Breast epithelium (tissue), 4 donors: ENCODE data around the gene FAM89B. TPM values are rescaled to one million over a fixed set of nuclear protein-coding genes. Genes with fewer than 3 reads are reported as not detected.

Experiments
- DNase-seq, 2 donors: peaks; one replicate each; pipeline ENCODE4 v3.0.0-alpha.2; 2019; ENCODE audit warnings: low spot score in 2 of 2
- H3K27ac ChIP-seq, 2 donors: fragments of 200-600 bp; sonication (generic) in 1 of 2; one replicate each; pipeline ENCODE4 v1.5.1; 2016 to 2019; ENCODE audit warnings: mild to moderate bottlenecking in 1 of 2
- H3K27me3 ChIP-seq, 2 donors: fragments of 200-600 bp; sonication (generic) in 1 of 2; one replicate each; pipeline versions ENCODE4 v1.5.1 to v1.6.0; 2017 to 2019; ENCODE audit warnings: control low read depth in 1 of 2, mild to moderate bottlenecking in 1 of 2
- H3K36me3 ChIP-seq: fragments of 200-600 bp; one replicate; pipeline ENCODE4 v1.5.1; 2019
- H3K4me1 ChIP-seq, 2 donors: fragments of 200-600 bp; sonication (generic); one replicate each; pipeline ENCODE4 v1.5.1; 2016 to 2019; ENCODE audit warnings: control low read depth in 1 of 2
- H3K4me3 ChIP-seq, 3 donors: fragments of 200-600 bp; sonication (generic); 1 replicate in 2 of 3; 2 replicates in 1 of 3; pipeline ENCODE4 v1.5.1; 2016 to 2019; ENCODE audit warnings: mild to moderate bottlenecking in 3 of 3, moderate library complexity in 2 of 3
- H3K9me3 ChIP-seq, 2 donors: fragments of 200-600 bp; sonication (generic) in 1 of 2; one replicate each; pipeline ENCODE4 v1.5.1; 2016 to 2019; ENCODE audit warnings: control low read depth in 1 of 2
- POLR2A ChIP-seq: fragments of 450-650 bp; IDR thresholded peaks from one replicate; pipeline ENCODE4 v1.6.1; 2016; ENCODE audit warnings: antibody characterized with exemption, mild to moderate bottlenecking, moderate library complexity
- POLR2AphosphoS5 ChIP-seq, 3 donors: sonication (generic); formaldehyde crosslinking; IDR thresholded peaks; one replicate each; pipeline ENCODE4 v1.6.1; 2017; ENCODE audit warnings: antibody characterized with exemption in 3 of 3
- intact Hi-C: fragments of 100-400 bp; cut with DNase I; formaldehyde crosslinking; loops from one replicate; pipeline ENCODE4 v1.15.1; 2023; ENCODE audit warnings: low total_unique reads
- total RNA-seq, 3 donors: library from RNA; depleted of rRNA; stranded (reverse); fragments of >200 nt; gene quantifications; one replicate each; pipeline ENCODE4 v1.1.0, GENCODE V29; 2016
- TF ChIP-seq, protein P1 (sequence below), 3 donors: fragments of 450-650 bp; IDR thresholded peaks; one replicate each; pipeline ENCODE4 v1.5.1; 2016 to 2017; ENCODE audit warnings: antibody characterized with exemption in 3 of 3, mild to moderate bottlenecking in 3 of 3, moderate library complexity in 3 of 3

FAM89B gene
- total RNA-seq, 3 donors from 2014 or later, result 37.4 to 51.4 (median 40.8) TPM

DNA sequence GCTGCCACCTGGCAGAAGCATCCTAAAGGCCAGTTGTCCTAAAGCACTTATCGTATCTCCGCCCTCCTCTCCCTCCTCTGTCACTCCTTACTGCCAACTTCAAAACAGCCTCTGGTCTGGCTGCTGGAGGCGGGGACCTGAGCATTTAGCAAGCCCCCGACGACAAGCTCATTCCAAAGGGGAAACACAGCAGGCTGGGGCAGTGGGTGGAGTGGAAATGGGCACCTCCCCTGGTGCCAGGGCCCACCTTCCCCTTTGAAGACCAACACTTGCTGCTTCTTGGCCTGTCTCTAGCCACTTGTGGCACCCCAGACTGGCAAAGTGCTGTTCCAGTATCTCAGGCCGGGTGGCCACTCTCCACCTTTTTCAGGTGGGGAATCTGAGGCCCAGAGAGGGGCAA lies 38.1 kb downstream of the FAM89B start:
- intact Hi-C loops, result loop anchor here (5.0 kb wide), 1 partner anchor 33 kb away; the partner anchor contains the start of gene EHBP1L1
- DNase-seq, result no peak
- no peak for TF ChIP-seq POLR2A
- TF ChIP-seq, protein P1, sequence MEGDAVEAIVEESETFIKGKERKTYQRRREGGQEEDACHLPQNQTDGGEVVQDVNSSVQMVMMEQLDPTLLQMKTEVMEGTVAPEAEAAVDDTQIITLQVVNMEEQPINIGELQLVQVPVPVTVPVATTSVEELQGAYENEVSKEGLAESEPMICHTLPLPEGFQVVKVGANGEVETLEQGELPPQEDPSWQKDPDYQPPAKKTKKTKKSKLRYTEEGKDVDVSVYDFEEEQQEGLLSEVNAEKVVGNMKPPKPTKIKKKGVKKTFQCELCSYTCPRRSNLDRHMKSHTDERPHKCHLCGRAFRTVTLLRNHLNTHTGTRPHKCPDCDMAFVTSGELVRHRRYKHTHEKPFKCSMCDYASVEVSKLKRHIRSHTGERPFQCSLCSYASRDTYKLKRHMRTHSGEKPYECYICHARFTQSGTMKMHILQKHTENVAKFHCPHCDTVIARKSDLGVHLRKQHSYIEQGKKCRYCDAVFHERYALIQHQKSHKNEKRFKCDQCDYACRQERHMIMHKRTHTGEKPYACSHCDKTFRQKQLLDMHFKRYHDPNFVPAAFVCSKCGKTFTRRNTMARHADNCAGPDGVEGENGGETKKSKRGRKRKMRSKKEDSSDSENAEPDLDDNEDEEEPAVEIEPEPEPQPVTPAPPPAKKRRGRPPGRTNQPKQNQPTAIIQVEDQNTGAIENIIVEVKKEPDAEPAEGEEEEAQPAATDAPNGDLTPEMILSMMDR (IDR thresholded peaks at IDR 0.05), result no peak
- no peak for TF ChIP-seq POLR2AphosphoS5 (IDR thresholded peaks at IDR 0.05)
- Histone ChIP-seq H3K36me3 (no peaks in the 10 kb centered on the region), H3K27me3 (no peaks in the 10 kb centered on the region), H3K9me3 (no peaks in the 10 kb centered on the region), H3K4me1 (peaks cover 12 to 25% of the 10 kb centered on the region in 2 donors), H3K27ac (peak overlapping the region; percentile 42 to 97), H3K4me3 (peak overlapping the region; percentile 95 to 97 (median 97))

- H3K9me3 ChIP-seq, result no peaks in the 10 kb centered on the region
- H3K27me3 ChIP-seq, result no peaks in the 10 kb centered on the region
- intact Hi-C loops, result loop anchor here (5.0 kb wide), 1 partner anchor 34 kb away; the partner anchor contains the start of gene EHBP1L1
- TF ChIP-seq, protein P1 (IDR thresholded peaks at IDR 0.05), result no peak
- TF ChIP-seq POLR2A (no peak), POLR2AphosphoS5 (IDR thresholded peaks at IDR 0.05) (no peak)
- peaks cover 12 to 25% of the 10 kb centered on the region in 2 donors for H3K4me1 ChIP-seq
- no peaks in the 10 kb centered on the region for H3K36me3 ChIP-seq
- H3K4me3 ChIP-seq, result peak overlapping the region; percentile 95 to 97 (median 97)
- peak overlapping the region; percentile 42 to 97 for H3K27ac ChIP-seq
- DNase-seq, result no peak
Measured at GRCh38 chr11:65611028-65611757, 38.9 kb downstream of the FAM89B start.

DNA sequence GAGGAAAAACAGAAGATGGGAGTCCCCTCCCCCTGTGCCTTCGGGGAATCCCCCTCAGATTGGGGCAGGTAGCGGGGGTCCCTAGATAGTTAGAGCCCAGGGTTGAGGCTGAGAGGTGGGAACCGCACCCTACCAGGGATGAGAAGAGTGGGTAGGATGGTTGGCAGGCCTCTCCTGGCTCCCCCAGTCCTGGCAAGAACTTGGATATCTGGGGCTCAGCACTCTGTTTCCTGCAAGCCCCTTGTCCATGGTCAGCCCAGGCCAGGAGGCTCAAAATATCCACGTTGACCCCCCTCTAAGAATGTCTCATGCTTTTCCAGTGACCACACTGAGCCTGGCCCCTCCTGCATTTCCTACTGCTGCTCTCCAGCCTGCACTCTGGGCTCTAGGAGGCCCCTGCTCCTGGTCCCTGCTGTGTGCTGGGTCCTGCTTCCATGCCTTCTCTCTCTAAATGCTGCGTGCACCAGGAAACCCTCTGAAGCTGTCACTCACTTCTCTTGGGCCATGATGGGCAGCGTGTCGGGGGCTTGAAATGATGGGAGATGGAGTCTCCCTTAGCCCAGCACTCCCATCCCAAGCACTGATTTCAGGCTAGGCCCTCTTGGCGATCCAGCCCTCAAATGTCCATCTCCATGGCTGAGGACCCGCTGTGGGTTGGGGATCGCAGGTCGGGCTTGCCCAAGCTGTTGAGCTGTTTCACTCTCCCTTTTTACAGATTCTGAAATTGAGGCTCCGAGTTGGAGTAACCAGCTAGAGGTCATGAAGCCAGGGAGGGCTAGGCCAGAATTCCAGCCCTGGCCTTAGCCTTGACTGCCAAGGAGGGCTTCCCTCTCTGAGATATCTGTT lies 39.6 kb downstream of the FAM89B start:
- TF ChIP-seq POLR2AphosphoS5 (IDR thresholded peaks at IDR 0.05) (no peak), POLR2A (no peak)
- TF ChIP-seq, protein P1 (IDR thresholded peaks at IDR 0.05), result no peak
- Histone ChIP-seq H3K36me3 (no peaks in the 10 kb centered on the region), H3K9me3 (no peaks in the 10 kb centered on the region), H3K4me1 (peaks cover 12 to 31% of the 10 kb centered on the region in 2 donors), H3K27me3 (no peaks in the 10 kb centered on the region), H3K27ac (peak overlapping the region; percentile 42 to 97), H3K4me3 (peak overlapping the region; percentile 95 to 97 (median 97))
- intact Hi-C loops, result loop anchor here (5.0 kb wide), 1 partner anchor 35 kb away; the partner anchor contains the start of gene EHBP1L1
- no peak for DNase-seq

DNA sequence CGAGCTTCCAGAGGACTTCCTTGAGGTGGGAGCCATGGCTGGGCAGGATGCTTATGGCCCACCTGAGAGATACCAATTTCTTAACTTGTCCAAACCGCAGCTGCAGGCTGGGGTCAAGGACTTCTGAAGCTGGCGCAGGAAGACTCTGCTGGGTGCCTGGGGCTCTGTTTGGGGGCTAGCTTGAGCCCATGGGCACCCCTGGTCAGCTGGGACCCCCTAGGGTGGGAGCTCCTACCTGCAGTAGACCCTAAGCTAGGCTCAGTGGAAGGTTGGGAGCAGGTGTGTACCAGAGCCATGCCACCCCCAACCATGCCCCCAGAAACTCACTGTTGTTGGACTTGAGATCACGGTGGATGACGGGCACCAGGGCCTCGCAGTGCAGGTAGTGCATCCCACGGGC lies 40.4 kb downstream of the FAM89B start:
- no peak for DNase-seq

More for the DNA sequence above, 40.4 kb downstream of the FAM89B start:
- Histone ChIP-seq H3K9me3 (no peaks in the 10 kb centered on the region), H3K27ac (peak overlapping the region; percentile 93 to 97), H3K4me1 (peaks cover 12 to 32% of the 10 kb centered on the region in 2 donors), H3K36me3 (no peaks in the 10 kb centered on the region), H3K4me3 (peak overlapping the region; percentile 95 to 97 (median 97)), H3K27me3 (no peaks in the 10 kb centered on the region)
- intact Hi-C loops, result loop anchor here (5.0 kb wide), 1 partner anchor 35 kb away; the partner anchor contains the start of gene EHBP1L1
- no peak for TF ChIP-seq POLR2A
- TF ChIP-seq, protein P1 (IDR thresholded peaks at IDR 0.05), result no peak
- TF ChIP-seq POLR2AphosphoS5 (IDR thresholded peaks at IDR 0.05), result no peak
